WERI-Rb-1 (cell line): ENCODE measurements around the gene SH3RF3.

Experiments
- DNase-seq: peaks from one replicate; pipeline ENCODE4 v3.0.0-alpha.2; 2020
- H3K27ac ChIP-seq: fragments of 250-450 bp; sonication (Bioruptor Pico); 2 replicates; pipeline ENCODE4 v1.5.1; 2020; ENCODE audit warnings: mild to moderate bottlenecking, moderate library complexity
- H3K27me3 ChIP-seq: fragments of 250-450 bp; sonication (Bioruptor Pico); 2 replicates; pipeline ENCODE4 v1.5.1; 2021; ENCODE audit warnings: mild to moderate bottlenecking, low read depth, moderate library complexity; ENCODE audit not compliant: insufficient read depth, severe bottlenecking
- H3K36me3 ChIP-seq: fragments of 250-450 bp; sonication (Bioruptor Pico); 2 replicates; pipeline ENCODE4 v1.5.1; 2020; ENCODE audit warnings: mild to moderate bottlenecking, moderate library complexity
- H3K4me3 ChIP-seq: 2 replicates; pipeline ENCODE4 v1.5.1; 2011; ENCODE audit warnings: low read depth, mild to moderate bottlenecking, control low read depth, low read length
- H3K9me3 ChIP-seq: fragments of 250-450 bp; sonication (Bioruptor Pico); 2 replicates; pipeline ENCODE4 v1.5.1; 2021; ENCODE audit warnings: mild to moderate bottlenecking, moderate library complexity; ENCODE audit not compliant: severe bottlenecking
- CTCF ChIP-seq: IDR thresholded peaks from 2 replicates; pipeline ENCODE4 v1.5.1; 2011; ENCODE audit warnings: low read depth, mild to moderate bottlenecking, control low read depth, inconsistent platforms, low read length

SH3RF3 gene

GRCh38 chr2:109429567-109430328 lies 300.7 kb downstream of the SH3RF3 start:
- Histone ChIP-seq H3K4me3 (no peak overlapping the region), H3K36me3 (no peaks in the 10 kb centered on the region), H3K9me3 (no peaks in the 10 kb centered on the region), H3K27me3 (no peaks in the 10 kb centered on the region), H3K27ac (no peak overlapping the region)
- TF ChIP-seq CTCF = no peak
- peak; percentile 4 for DNase-seq

- no peak for TF ChIP-seq CTCF
- H3K9me3 ChIP-seq = no peaks in the 10 kb centered on the region
- no peaks in the 10 kb centered on the region for H3K36me3 ChIP-seq
- no peaks in the 10 kb centered on the region for H3K27me3 ChIP-seq
- H3K4me3 ChIP-seq = no peak overlapping the region
- H3K27ac ChIP-seq = no peak overlapping the region
- DNase-seq = no peak
These were observed 301.3 kb downstream of the SH3RF3 start for GRCh38 chr2:109430329-109430636.

DNA sequence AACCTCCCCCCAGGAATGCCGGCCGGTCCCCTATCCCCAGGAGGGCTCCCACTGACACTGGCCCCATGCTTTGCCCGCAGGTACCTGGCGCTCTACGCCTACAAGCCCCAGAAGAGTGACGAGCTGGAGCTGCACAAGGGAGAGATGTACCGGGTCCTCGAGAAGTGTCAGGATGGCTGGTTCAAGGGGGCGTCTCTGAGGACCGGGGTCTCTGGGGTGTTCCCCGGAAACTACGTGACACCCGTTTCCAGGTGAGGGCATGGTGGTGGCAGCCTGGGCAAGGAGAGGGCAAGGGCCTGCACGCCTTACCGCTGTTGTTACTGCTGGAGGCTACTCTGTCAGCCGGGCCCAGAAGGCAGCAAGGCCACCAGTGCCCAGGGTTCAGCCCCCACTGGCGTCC lies 303.4 kb downstream of the SH3RF3 start:
- no peak overlapping the region for H3K27ac ChIP-seq
- DNase-seq = no peak
- no peak overlapping the region for H3K4me3 ChIP-seq
- H3K27me3 ChIP-seq = no peaks in the 10 kb centered on the region
- TF ChIP-seq CTCF = no peak
- H3K36me3 ChIP-seq = no peaks in the 10 kb centered on the region
- H3K9me3 ChIP-seq = no peaks in the 10 kb centered on the region

DNA sequence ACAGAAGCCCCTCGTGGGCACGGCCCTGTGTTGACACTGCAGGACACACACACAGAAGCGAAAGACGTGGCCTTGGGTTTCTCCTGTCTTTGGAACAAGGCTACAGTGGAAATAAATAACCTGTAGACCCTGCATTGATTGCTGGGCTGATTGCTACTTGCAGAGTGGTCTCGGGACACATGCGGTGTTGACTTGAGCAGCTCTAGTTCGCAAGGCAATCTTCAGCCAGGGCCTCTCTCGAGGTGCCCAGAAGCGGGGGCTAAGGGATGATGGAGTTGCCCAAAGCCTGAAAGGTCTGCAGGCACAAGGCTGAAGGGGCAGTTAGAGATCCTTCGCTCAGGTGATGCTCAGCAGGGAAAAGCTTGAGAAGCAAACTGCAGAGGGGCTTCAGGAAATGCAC lies 304.5 kb downstream of the SH3RF3 start:
- no peak overlapping the region for H3K4me3 ChIP-seq
- H3K36me3 ChIP-seq = no peaks in the 10 kb centered on the region
- TF ChIP-seq CTCF = no peak
- no peak overlapping the region for H3K27ac ChIP-seq
- H3K27me3 ChIP-seq = no peaks in the 10 kb centered on the region
- DNase-seq = no peak
- no peaks in the 10 kb centered on the region for H3K9me3 ChIP-seq

DNA sequence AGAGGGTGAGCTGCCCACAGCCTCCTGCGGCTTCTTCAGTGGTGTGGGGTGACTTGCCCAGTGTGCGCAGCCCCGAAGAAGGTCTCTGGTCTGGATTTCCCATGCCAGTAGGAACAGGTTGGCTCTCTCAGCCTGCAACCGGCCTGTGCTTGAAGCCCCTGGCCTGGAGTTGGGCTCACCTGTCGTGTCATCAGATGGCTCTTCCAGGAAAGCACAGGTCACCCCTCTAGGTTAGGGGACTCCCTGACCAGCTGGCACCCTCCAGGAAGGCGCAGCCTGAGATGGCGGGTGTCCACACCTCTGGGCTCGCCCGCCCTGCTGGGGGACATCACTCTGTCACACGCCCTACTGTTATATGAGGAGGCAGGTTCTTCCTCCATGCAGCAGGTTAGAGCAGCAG lies 304.9 kb downstream of the SH3RF3 start:
- H3K9me3 ChIP-seq = no peaks in the 10 kb centered on the region
- H3K4me3 ChIP-seq = no peak overlapping the region
- no peak overlapping the region for H3K27ac ChIP-seq
- TF ChIP-seq CTCF = no peak
- DNase-seq = no peak
- H3K27me3 ChIP-seq = no peaks in the 10 kb centered on the region
- no peaks in the 10 kb centered on the region for H3K36me3 ChIP-seq

GRCh38 chr2:109434351-109434750 lies 305.3 kb downstream of the SH3RF3 start:
- Histone ChIP-seq H3K4me3 (no peak overlapping the region), H3K27ac (no peak overlapping the region), H3K9me3 (no peaks in the 10 kb centered on the region), H3K27me3 (no peaks in the 10 kb centered on the region), H3K36me3 (no peaks in the 10 kb centered on the region)
- no peak for DNase-seq
- TF ChIP-seq CTCF = no peak
